Epithelial cell of proximal tubule (primary cell): ENCODE data around the gene OTX1. TPM values are rescaled to one million over a fixed set of nuclear protein-coding genes. Genes with fewer than 3 reads are reported as not detected.

Source experiments
- DNase-seq: peaks from one replicate; pipeline ENCODE4 v3.0.0-alpha.2; 2011; ENCODE audit warnings: low read depth
- H3K4me3 ChIP-seq: 2 replicates; pipeline ENCODE4 v1.5.1; 2011; ENCODE audit warnings: low read depth, mild to moderate bottlenecking, low read length
- CTCF ChIP-seq: conservative IDR thresholded peaks from 2 replicates; pipeline ENCODE4 v1.5.1; 2012; ENCODE audit warnings: low read depth, mild to moderate bottlenecking, low read length
- total RNA-seq: library from RNA; depleted of rRNA; stranded (reverse); fragments of >200 nt; gene quantifications from 2 replicates; pipeline ENCODE4 v1.2.3, GENCODE V29; 2015

Gene OTX1
- total RNA-seq, 1 donor from 2014 or later = not detected

GRCh38 chr2:63034526-63034925, 16.1 kb upstream of the OTX1 start:
- TF ChIP-seq CTCF = no peak
- no peak overlapping the region for H3K4me3 ChIP-seq
- DNase-seq = no peak

- no peak for TF ChIP-seq CTCF
- H3K4me3 ChIP-seq = no peak overlapping the region
- DNase-seq = no peak
Observed at GRCh38 chr2:63035169-63035568, 15.5 kb upstream of the OTX1 start.

GRCh38 chr2:63035660-63036059, 15.0 kb upstream of the OTX1 start:
- DNase-seq = no peak
- TF ChIP-seq CTCF = no peak
- no peak overlapping the region for H3K4me3 ChIP-seq

- H3K4me3 ChIP-seq = no peak overlapping the region
- no peak for TF ChIP-seq CTCF
- DNase-seq = no peak
Observed at GRCh38 chr2:63038034-63038433, 12.6 kb upstream of the OTX1 start.

- H3K4me3 ChIP-seq = no peak overlapping the region
- TF ChIP-seq CTCF = no peak
- DNase-seq = no peak
Observed at GRCh38 chr2:63040586-63040985, 10.0 kb upstream of the OTX1 start.

- DNase-seq = no peak
- no peak overlapping the region for H3K4me3 ChIP-seq
- no peak for TF ChIP-seq CTCF
Observed at GRCh38 chr2:63041592-63041991, 9.0 kb upstream of the OTX1 start.

GRCh38 chr2:63044362-63045327, 6.0 kb upstream of the OTX1 start:
- no peak for TF ChIP-seq CTCF
- H3K4me3 ChIP-seq = no peak overlapping the region
- no peak for DNase-seq
